ENCODE measurements around the gene NCF2.

The NCF2 gene

GRCh38 chr1:183544598-183545297 lies 45.5 kb downstream of the NCF2 start:
- no peak for TF ChIP-seq CTCF (IDR thresholded peaks at IDR 0.05)
- Histone ChIP-seq H3K36me3 (peaks cover 90% of the 10 kb centered on the region), H3K4me1 (ENCODE audit: control insufficient read depth in 1 of 2, insufficient read depth in 1 of 2, low read depth in 1 of 2, low read length in 1 of 2) (peaks cover 7 to 8% of the 10 kb centered on the region in 2 experiments), H3K27me3 (no peaks in the 10 kb centered on the region), H3K4me3 (ENCODE audit: low read depth in 1 of 2, low read length in 1 of 2) (no peak overlapping the region), H3K27ac (no peak overlapping the region), H3K9me3 (no peaks in the 10 kb centered on the region)

GRCh38 chr1:183543619-183544204 lies 46.5 kb downstream of the NCF2 start:
- peaks cover 90% of the 10 kb centered on the region for H3K36me3 ChIP-seq
- H3K9me3 ChIP-seq: no peaks in the 10 kb centered on the region
- peaks cover 4% of the 10 kb centered on the region in 2 experiments for H3K4me1 ChIP-seq (ENCODE audit: control insufficient read depth in 1 of 2, insufficient read depth in 1 of 2, low read depth in 1 of 2, low read length in 1 of 2)
- peak overlapping the region; percentile 13 for H3K27ac ChIP-seq
- TF ChIP-seq CTCF (IDR thresholded peaks at IDR 0.05): peak; percentile 32
- H3K27me3 ChIP-seq: no peaks in the 10 kb centered on the region
- H3K4me3 ChIP-seq (ENCODE audit: low read depth in 1 of 2, low read length in 1 of 2): no peak overlapping the region

- Histone ChIP-seq H3K36me3 (peaks cover 81% of the 10 kb centered on the region), H3K27ac (no peak overlapping the region), H3K27me3 (no peaks in the 10 kb centered on the region), H3K9me3 (no peaks in the 10 kb centered on the region), H3K4me3 (ENCODE audit: low read depth in 1 of 2, low read length in 1 of 2) (no peak overlapping the region), H3K4me1 (ENCODE audit: control insufficient read depth in 1 of 2, insufficient read depth in 1 of 2, low read depth in 1 of 2, low read length in 1 of 2) (no peaks in the 10 kb centered on the region)
- TF ChIP-seq CTCF (IDR thresholded peaks at IDR 0.05): no peak
These were observed 52.9 kb downstream of the NCF2 start for GRCh38 chr1:183537405-183537804.

GRCh38 chr1:183533617-183534174 lies 56.6 kb downstream of the NCF2 start:
- no peak for TF ChIP-seq CTCF (IDR thresholded peaks at IDR 0.05)
- peaks cover 81% of the 10 kb centered on the region for H3K36me3 ChIP-seq
- no peak overlapping the region for H3K27ac ChIP-seq
- H3K9me3 ChIP-seq: no peaks in the 10 kb centered on the region
- H3K27me3 ChIP-seq: no peaks in the 10 kb centered on the region
- no peak overlapping the region for H3K4me3 ChIP-seq (ENCODE audit: low read depth in 1 of 2, low read length in 1 of 2)
- H3K4me1 ChIP-seq (ENCODE audit: control insufficient read depth in 1 of 2, insufficient read depth in 1 of 2, low read depth in 1 of 2, low read length in 1 of 2): no peaks in the 10 kb centered on the region

- Histone ChIP-seq H3K4me1 (ENCODE audit: control insufficient read depth in 1 of 2, insufficient read depth in 1 of 2, low read depth in 1 of 2, low read length in 1 of 2) (no peaks in the 10 kb centered on the region), H3K4me3 (ENCODE audit: low read depth in 1 of 2, low read length in 1 of 2) (no peak overlapping the region), H3K36me3 (peaks cover 82% of the 10 kb centered on the region), H3K27ac (no peak overlapping the region), H3K27me3 (no peaks in the 10 kb centered on the region), H3K9me3 (no peaks in the 10 kb centered on the region)
- no peak for TF ChIP-seq CTCF (IDR thresholded peaks at IDR 0.05)
These were observed 61.7 kb downstream of the NCF2 start for GRCh38 chr1:183528577-183528976.
